HepG2 (cell line): Measurements from ENCODE around the gene KLHL36. TPM values are rescaled to one million over a fixed set of nuclear protein-coding genes. Genes with fewer than 3 reads are reported as not detected.

Experiments used
- CTCF ChIP-seq: sonication (generic); formaldehyde crosslinking; IDR thresholded peaks from 2 replicates; pipeline ENCODE4 v1.5.0; 2020; ENCODE audit warnings: mild to moderate bottlenecking, missing genetic modification reagents, moderate library complexity
- KDM4B ChIP-seq: sonication (generic); formaldehyde crosslinking; IDR thresholded peaks from 2 replicates; pipeline ENCODE4 v1.4.0; 2020; ENCODE audit warnings: missing genetic modification reagents
- KMT2B ChIP-seq: IDR thresholded peaks from 2 replicates; pipeline ENCODE4 v1.6.1; 2016; ENCODE audit warnings: missing genetic modification reagents, missing compliant biosample characterization
- MAFK ChIP-seq, 2 experiments: IDR thresholded peaks in 1 of 2; conservative IDR thresholded peaks in 1 of 2; 2 replicates each; pipeline ENCODE4 v1.6.1; 2011; ENCODE audit warnings: improper control_type of control experiment in 2 of 2, low read length in 2 of 2
- MEIS1 ChIP-seq: sonication (generic); formaldehyde crosslinking; IDR thresholded peaks from 2 replicates; pipeline ENCODE4 v1.9.0; 2021; ENCODE audit warnings: mild to moderate bottlenecking, missing genetic modification reagents, moderate library complexity, borderline replicate concordance
- NBN ChIP-seq: fragments of 450-650 bp; conservative IDR thresholded peaks from 2 replicates; pipeline ENCODE4 v1.6.1; 2017
- SMAD3 ChIP-seq: sonication (generic); formaldehyde crosslinking; IDR thresholded peaks from 2 replicates; pipeline ENCODE4 v1.4.0; 2020; ENCODE audit warnings: missing genetic modification reagents
- SP2 ChIP-seq: sonication (generic); formaldehyde crosslinking; IDR thresholded peaks from 2 replicates; pipeline ENCODE4 v1.5.1; 2020; ENCODE audit warnings: mild to moderate bottlenecking, missing genetic modification reagents
- ZNF263 ChIP-seq: sonication (generic); formaldehyde crosslinking; IDR thresholded peaks from 2 replicates; pipeline ENCODE4 v1.4.0; 2020; ENCODE audit warnings: missing genetic modification reagents
- ZNF407 ChIP-seq: sonication (generic); formaldehyde crosslinking; IDR thresholded peaks from one replicate; pipeline ENCODE4 v1.5.1; 2020; ENCODE audit warnings: mild to moderate bottlenecking, missing genetic modification reagents; ENCODE audit errors: not compliant biosample characterization
- ZNF512B ChIP-seq: sonication (generic); formaldehyde crosslinking; IDR thresholded peaks from 2 replicates; pipeline ENCODE4 v1.5.1; 2020; ENCODE audit warnings: missing genetic modification reagents, mild to moderate bottlenecking, borderline replicate concordance
- ZNF549 ChIP-seq: sonication (generic); formaldehyde crosslinking; IDR thresholded peaks from 2 replicates; pipeline ENCODE4 v1.5.0; 2020; ENCODE audit warnings: missing genetic modification reagents
- ZNF597 ChIP-seq: sonication (generic); formaldehyde crosslinking; IDR thresholded peaks from 2 replicates; pipeline ENCODE4 v1.5.0; 2020; ENCODE audit warnings: missing genetic modification reagents
- ZNF660 ChIP-seq: sonication (generic); formaldehyde crosslinking; IDR thresholded peaks from 2 replicates; pipeline ENCODE4 v1.5.1; 2020; ENCODE audit warnings: mild to moderate bottlenecking, low read depth, missing genetic modification reagents, borderline replicate concordance
- ZNF674 ChIP-seq: sonication (generic); formaldehyde crosslinking; IDR thresholded peaks from 2 replicates; pipeline ENCODE4 v1.5.0; 2020; ENCODE audit warnings: low read depth, mild to moderate bottlenecking, missing genetic modification reagents
- polyA plus RNA-seq, 8 experiments: library from polyadenylated mRNA; depleted of rRNA in 3 of 8; stranded (reverse) in 7 of 8; unstranded in 1 of 8; fragments of >200 nt; fragmentation: Illumina TruSeq in 4 of 8; extraction: Trizol in 4 of 8; gene quantifications; 2 replicates each; pipeline versions ENCODE4 v1.2.1 to v1.2.3, GENCODE V29; 2011 to 2016; ENCODE audit warnings: low read depth in 4 of 8, missing spikeins in 1 of 8, mixed read lengths in 1 of 8; ENCODE audit not compliant: insufficient read depth in 1 of 8
- total RNA-seq, 5 experiments: library from RNA; depleted of rRNA; stranded (reverse); fragments of >200 nt; fragmentation: Illumina TruSeq; extraction: Trizol; gene quantifications; 2 replicates each; pipeline ENCODE4 v1.2.3, GENCODE V29; 2016; ENCODE audit warnings: low read depth in 1 of 5

KLHL36 gene
- total and polyA plus RNA-seq, 2 of the 13 experiments (the other 11 are each of a cell fraction or from before 2014, with no cell fraction given), result 24.3 to 26.0 TPM

GRCh38 chr16:84617791-84618580, 30.3 kb upstream of the KLHL36 start, which contains the start of gene COTL1 (continued):
- TF ChIP-seq ZNF407 (no peak), CTCF (CRISPR knock-in tag) (no peak), KDM4B (CRISPR knock-in tag) (no peak), ZNF263 (CRISPR knock-in tag) (peak; percentile 100), SP2 (CRISPR knock-in tag) (peak; percentile 89), SMAD3 (CRISPR knock-in tag) (no peak), ZNF512B (CRISPR knock-in tag) (no peak), MAFK (conservative IDR thresholded peaks at IDR 0.05 in 1 of 2, IDR thresholded peaks at IDR 0.05 in 1 of 2; ENCODE audit: low read length in 2 of 2) (no peak), ZNF674 (CRISPR knock-in tag) (0 out of 2 replicates have a peak, but pooled peaks have one; percentile 59), ZNF597 (no peak), MEIS1 (CRISPR knock-in tag) (no peak), KMT2B (0 out of 2 replicates have a peak, but pooled peaks have one; percentile 37), ZNF549 (CRISPR knock-in tag) (0 out of 2 replicates have a peak, but pooled peaks have one; percentile 5), NBN (no peak), ZNF660 (CRISPR knock-in tag) (no peak)
